Caki2 (cell line): Measurements from ENCODE around the gene GSTM1. TPM values are rescaled to one million over a fixed set of nuclear protein-coding genes. Genes with fewer than 3 reads are reported as not detected.
"Not testable (repeated sequence)": the region's sequence is repeated elsewhere in the genome, so short reads cannot be mapped to it uniquely, and the experiment has no call there.

Experiments
- DNase-seq: peaks from one replicate; pipeline ENCODE4 v3.0.0-alpha.2; 2015; ENCODE audit warnings: low read depth
- in situ Hi-C: cut with HindIII; loops from 2 replicates; pipeline ENCODE4 v1.10.0; 2016; ENCODE audit warnings: low sequenced_read_pairs, low pct_unique_long_range_greater_than_20kb, mixed read lengths
- total RNA-seq: library from RNA; depleted of rRNA; stranded (reverse); fragments of >200 nt; shearing (Covaris generic); gene quantifications from 2 replicates; pipeline ENCODE4 v1.2.3, GENCODE V29; 2014; ENCODE audit warnings: low replicate concordance

Gene GSTM1
- total RNA-seq, 1 experiment from 2014 or later, result not detected

- in situ Hi-C loops, DNase-seq: not testable (repeated sequence)
Observed at GRCh38 chr1:109687109-109687508, 508 bp upstream of the GSTM1 start.

- DNase-seq, result no peak
- in situ Hi-C loops, result no loop called here
Observed at GRCh38 chr1:109689844-109690405, 2.3 kb downstream of the GSTM1 start.

DNA sequence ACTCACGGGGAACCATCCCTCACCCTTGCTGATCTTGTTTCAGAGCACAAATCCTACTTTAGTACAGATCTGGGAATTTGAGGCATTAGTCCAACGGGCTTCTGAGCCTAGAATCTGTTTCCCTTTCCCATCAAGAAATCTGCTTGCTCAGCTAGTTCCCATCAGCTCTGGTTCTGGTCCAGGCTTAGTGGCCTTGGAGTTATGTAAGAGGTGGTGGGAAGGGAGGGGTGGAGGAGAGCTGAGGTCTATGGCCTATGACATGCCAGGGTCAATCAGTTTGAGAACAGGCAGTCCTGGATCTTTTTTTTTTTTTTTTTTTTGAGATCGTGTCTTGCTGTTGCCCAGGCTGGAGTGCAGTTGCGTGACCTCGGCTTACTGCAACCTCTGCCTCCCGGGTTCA, 4.1 kb downstream of the GSTM1 start:
- no peak for DNase-seq
- in situ Hi-C loops, result no loop called here

DNA sequence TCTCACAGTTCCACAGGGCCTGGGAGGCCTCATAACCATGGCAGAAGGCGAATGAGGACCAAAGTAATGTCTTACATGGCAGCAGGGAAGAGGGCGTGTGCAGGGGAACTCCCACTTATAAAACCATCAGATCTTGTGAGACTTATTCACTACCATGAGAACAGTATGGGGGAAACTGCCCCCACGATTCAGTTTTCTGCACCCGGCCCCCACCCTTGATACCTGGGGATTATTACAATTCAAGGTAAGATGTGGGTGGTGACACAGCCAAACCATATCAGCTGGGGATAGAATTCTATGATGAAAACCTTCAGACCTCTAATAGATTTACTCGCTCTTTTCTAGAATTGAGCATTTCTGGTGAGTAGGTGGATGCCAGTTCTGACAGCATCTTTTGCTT, 6.8 kb downstream of the GSTM1 start:
- DNase-seq, in situ Hi-C loops: not testable (repeated sequence)

DNA sequence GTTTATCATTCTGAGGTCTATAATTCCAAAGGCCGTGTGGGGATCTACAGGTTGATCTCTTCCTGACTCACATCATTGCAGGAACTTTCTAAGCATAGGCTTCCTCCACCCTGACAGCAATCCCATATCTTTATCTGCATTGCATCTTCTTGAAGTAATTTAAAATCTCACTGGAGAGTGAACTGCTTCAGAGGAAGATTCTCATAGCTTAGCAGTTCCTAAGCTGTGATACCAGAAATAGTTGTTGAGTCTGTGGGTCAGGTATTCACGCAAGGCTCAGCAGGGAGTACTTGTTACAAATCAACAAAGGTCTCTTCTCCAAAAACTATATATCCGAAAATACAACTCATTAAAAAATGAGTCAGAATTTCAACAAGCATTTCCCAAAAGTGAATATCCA, 7.5 kb downstream of the GSTM1 start:
- in situ Hi-C loops, DNase-seq: not testable (repeated sequence)

DNA sequence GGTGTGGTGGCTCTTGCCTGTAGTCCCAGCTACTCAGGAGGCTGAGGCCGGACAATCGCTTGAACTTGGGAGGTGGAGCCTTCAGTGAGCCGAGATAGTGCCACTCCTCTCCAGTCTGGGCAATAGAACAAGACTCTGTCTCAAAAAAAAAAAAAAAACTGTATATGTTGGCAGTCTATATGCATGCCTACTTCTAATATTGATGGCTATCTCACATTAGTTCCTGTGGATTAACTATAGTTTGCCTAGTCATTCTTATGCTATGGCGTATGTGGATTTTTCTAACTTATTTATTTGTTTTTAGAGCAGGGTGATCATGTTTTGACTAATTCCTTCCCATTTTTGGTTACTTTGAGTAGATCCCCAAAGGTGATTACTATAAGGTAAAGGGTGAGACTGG, 9.4 kb downstream of the GSTM1 start:
- in situ Hi-C loops, result no loop called here
- DNase-seq, result no peak

- DNase-seq, in situ Hi-C loops: not testable (repeated sequence)
Observed at GRCh38 chr1:109697861-109698260, 10.2 kb downstream of the GSTM1 start.

- DNase-seq, in situ Hi-C loops: not testable (repeated sequence)
Observed at GRCh38 chr1:109702940-109703339, 15.3 kb downstream of the GSTM1 start.

DNA sequence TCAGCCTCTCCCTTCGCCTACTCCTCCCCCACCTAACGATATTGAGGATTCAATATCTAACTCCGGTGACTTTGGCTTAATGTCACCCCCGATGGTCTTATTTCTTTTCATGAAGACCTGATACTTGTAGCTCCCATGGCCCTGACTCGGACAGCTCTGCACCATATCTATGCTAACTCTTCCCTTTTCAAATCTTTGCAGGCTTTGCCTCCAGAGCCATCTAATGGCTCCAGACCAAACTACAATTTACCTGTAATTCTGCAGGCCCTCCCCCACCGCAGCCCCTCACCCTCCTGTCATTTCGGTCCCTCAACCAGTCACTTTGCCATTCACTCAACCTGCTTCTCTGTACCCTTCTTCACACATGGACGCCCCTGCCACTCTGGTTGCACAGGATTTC, 16.6 kb downstream of the GSTM1 start:
- in situ Hi-C loops, result no loop called here
- no peak for DNase-seq

GRCh38 chr1:109705411-109705810, 17.8 kb downstream of the GSTM1 start:
- in situ Hi-C loops, result no loop called here
- DNase-seq, result no peak

- in situ Hi-C loops, DNase-seq: not testable (repeated sequence)
Observed at GRCh38 chr1:109708949-109709348, 21.3 kb downstream of the GSTM1 start.

- DNase-seq, in situ Hi-C loops: not testable (repeated sequence)
Observed at GRCh38 chr1:109709822-109710221, 22.2 kb downstream of the GSTM1 start.

- in situ Hi-C loops, DNase-seq: not testable (repeated sequence)
Observed at GRCh38 chr1:109711593-109712320, 24.1 kb downstream of the GSTM1 start, which contains the start of gene GSTM5. Gene GSTM5 (plus strand): TSS chr1:109712251. CDS start chr1:109712313, 62 bp downstream.

DNA sequence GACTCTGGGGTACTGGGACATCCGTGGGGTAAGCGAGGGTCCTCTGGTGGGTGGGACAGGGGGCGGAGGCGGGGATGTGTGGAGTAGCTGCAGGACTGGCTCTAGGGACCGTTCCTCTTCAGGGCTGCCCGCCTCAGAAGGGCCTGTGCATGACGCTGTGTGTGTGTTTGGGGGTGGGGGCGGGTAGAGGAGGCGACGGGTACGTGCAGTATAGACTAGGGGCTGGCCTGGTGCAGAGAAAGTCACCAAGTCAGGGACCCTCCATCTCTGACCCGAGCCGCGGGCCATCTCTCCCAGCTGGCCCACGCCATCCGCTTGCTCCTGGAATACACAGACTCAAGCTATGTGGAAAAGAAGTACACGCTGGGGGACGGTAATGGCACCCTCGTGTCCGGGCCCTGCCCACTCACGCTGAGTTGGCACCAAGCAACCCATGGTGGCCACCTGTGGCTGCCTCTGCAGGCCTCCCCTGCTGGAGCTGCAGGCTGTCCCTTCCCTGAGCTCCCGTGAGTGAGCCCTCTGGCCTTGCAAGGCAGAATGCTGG, 24.8 kb downstream of the GSTM1 start:
- in situ Hi-C loops, result no loop called here

GRCh38 chr1:109713636-109714035, 26.0 kb downstream of the GSTM1 start:
- no peak for DNase-seq
- in situ Hi-C loops, result no loop called here

More for the DNA sequence above, 24.8 kb downstream of the GSTM1 start:
- no peak for DNase-seq

GRCh38 chr1:109714661-109715372, 27.2 kb downstream of the GSTM1 start:
- in situ Hi-C loops, result no loop called here
- no peak for DNase-seq

- DNase-seq, result no peak
- in situ Hi-C loops, result no loop called here
Observed at GRCh38 chr1:109716121-109716520, 28.5 kb downstream of the GSTM1 start.

DNA sequence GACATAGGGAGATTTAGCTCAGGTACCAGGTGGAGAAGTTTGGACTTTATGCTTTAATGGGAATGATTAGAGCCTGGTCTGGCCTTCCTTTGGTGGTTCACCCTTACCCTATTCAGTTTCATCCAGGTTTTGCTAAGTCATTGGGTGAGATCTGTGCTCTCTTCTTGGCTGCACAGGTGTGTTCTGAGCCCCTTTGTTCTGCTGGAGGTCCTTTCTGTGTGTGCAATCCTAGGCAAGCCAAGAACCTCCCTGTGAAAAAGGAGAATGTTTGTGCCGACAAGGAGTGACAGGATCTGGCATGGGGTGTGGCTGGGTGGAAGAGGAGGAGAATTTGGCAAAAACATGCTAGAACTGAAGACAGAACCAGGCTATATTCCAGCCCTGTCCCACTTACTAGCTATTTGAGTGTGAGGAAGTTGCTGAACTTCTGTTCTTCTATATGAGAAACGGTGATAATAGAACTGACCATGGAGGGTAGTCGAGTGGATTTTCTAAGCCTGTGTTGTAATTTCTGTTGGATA, 29.0 kb downstream of the GSTM1 start:
- DNase-seq, result no peak
- in situ Hi-C loops, result no loop called here

DNA sequence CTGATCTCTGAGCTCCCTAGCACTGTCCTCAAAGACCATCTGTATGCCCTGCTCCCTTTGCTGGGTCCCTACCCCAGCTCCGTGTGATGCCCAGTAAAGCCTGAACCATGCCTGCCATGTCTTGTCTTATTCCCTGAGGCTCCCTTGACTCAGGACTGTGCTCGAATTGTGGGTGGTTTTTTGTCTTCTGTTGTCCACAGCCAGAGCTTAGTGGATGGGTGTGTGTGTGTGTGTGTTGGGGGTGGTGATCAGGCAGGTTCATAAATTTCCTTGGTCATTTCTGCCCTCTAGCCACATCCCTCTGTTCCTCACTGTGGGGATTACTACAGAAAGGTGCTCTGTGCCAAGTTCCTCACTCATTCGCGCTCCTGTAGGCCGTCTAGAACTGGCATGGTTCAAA, 30.1 kb downstream of the GSTM1 start:
- in situ Hi-C loops, result no loop called here
- DNase-seq, result no peak
